Coronary artery (tissue), 2 donors: ENCODE measurements around the gene PHKA2.
"Not testable (repeated sequence)": the region's sequence is repeated elsewhere in the genome, so short reads cannot be mapped to it uniquely, and the experiment has no call there.

ENCODE experiments used
- DNase-seq: peaks from one replicate; pipeline ENCODE4 v3.0.0-alpha.2; 2017; ENCODE audit warnings: low spot score
- H3K27ac ChIP-seq, 2 donors: fragments of 200-600 bp; sonication (generic); one replicate each; pipeline ENCODE4 v1.5.1; 2016 to 2019
- H3K4me3 ChIP-seq: fragments of 200-600 bp; sonication (generic); 2 replicates; pipeline ENCODE4 v1.5.1; 2016; ENCODE audit warnings: mild to moderate bottlenecking, moderate library complexity
- TF ChIP-seq, protein P1 (sequence below): fragments of 200-600 bp; sonication (generic); IDR thresholded peaks from one replicate; pipeline ENCODE4 v1.5.1; 2019; ENCODE audit warnings: antibody characterized with exemption

PHKA2 gene, protein sequence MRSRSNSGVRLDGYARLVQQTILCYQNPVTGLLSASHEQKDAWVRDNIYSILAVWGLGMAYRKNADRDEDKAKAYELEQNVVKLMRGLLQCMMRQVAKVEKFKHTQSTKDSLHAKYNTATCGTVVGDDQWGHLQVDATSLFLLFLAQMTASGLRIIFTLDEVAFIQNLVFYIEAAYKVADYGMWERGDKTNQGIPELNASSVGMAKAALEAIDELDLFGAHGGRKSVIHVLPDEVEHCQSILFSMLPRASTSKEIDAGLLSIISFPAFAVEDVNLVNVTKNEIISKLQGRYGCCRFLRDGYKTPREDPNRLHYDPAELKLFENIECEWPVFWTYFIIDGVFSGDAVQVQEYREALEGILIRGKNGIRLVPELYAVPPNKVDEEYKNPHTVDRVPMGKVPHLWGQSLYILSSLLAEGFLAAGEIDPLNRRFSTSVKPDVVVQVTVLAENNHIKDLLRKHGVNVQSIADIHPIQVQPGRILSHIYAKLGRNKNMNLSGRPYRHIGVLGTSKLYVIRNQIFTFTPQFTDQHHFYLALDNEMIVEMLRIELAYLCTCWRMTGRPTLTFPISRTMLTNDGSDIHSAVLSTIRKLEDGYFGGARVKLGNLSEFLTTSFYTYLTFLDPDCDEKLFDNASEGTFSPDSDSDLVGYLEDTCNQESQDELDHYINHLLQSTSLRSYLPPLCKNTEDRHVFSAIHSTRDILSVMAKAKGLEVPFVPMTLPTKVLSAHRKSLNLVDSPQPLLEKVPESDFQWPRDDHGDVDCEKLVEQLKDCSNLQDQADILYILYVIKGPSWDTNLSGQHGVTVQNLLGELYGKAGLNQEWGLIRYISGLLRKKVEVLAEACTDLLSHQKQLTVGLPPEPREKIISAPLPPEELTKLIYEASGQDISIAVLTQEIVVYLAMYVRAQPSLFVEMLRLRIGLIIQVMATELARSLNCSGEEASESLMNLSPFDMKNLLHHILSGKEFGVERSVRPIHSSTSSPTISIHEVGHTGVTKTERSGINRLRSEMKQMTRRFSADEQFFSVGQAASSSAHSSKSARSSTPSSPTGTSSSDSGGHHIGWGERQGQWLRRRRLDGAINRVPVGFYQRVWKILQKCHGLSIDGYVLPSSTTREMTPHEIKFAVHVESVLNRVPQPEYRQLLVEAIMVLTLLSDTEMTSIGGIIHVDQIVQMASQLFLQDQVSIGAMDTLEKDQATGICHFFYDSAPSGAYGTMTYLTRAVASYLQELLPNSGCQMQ

DNA sequence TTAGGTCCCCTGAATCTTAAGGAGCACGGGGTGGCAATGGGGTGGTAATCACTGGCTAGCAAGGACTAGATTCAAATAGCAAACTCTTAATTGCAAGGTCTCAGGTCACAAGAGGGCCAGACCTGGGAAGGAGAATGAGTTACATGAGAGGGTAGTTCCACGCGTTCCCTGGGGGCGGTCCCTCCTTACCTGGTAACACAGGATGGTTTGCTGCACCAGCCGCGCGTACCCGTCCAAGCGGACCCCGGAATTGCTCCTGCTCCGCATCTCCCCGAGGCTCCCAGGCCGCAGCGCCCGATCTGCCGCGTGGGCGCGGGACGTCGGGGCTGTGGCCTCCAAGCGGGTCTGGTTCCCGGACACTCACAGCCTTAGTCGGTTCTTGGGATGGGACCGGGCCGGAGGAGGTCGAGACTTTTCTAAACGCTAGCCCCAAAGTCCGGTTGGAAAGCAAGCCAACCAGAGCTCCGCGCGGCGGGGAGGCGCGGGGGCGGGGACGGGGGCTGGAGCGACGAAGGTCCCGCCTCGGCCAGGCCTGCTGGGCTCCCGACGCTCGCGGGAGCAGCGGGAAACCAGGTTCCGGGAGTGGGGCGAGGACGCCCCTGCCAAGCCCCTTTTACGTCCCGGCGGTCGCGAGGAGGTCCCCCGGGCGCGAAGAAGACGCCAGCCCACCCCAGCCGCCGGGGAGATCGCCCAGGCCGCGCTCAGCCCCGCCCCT lies at the start of gene PHKA2:
PHKA2 (minus strand) TSS at position 449 of the 715 bp plus-strand sequence; CDS start at position 267, 182 bp downstream.
- TF ChIP-seq, protein P1, sequence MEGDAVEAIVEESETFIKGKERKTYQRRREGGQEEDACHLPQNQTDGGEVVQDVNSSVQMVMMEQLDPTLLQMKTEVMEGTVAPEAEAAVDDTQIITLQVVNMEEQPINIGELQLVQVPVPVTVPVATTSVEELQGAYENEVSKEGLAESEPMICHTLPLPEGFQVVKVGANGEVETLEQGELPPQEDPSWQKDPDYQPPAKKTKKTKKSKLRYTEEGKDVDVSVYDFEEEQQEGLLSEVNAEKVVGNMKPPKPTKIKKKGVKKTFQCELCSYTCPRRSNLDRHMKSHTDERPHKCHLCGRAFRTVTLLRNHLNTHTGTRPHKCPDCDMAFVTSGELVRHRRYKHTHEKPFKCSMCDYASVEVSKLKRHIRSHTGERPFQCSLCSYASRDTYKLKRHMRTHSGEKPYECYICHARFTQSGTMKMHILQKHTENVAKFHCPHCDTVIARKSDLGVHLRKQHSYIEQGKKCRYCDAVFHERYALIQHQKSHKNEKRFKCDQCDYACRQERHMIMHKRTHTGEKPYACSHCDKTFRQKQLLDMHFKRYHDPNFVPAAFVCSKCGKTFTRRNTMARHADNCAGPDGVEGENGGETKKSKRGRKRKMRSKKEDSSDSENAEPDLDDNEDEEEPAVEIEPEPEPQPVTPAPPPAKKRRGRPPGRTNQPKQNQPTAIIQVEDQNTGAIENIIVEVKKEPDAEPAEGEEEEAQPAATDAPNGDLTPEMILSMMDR, result no peak
- H3K4me3 ChIP-seq, result peak within 1 kb of the TSS; percentile 75
- H3K27ac ChIP-seq, result peak within 1 kb of the TSS; percentile 69 to 90
- peak; percentile 78 for DNase-seq

DNA sequence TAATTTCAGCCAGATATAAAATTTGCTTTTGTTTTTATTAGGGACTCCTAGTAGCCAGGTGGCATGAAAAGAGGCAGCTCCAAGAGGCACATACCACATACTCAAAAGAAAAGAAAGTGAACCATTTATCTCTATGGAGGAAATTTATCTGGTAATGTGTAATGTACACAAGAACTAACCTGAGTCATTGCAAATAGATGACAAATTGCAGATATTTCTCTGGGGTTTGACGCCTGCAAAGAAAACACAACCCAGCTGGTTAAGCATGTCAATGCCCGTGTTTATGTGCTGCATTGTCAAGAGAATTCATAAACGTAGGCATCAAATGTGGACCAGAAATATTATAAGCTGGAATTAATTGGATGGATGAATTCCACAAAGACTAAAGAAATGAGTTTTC lies 46.9 kb upstream of the PHKA2 start:
- TF ChIP-seq, protein P1, result no peak
- no peak overlapping the region for H3K4me3 ChIP-seq
- no peak overlapping the region for H3K27ac ChIP-seq
- no peak for DNase-seq

DNA sequence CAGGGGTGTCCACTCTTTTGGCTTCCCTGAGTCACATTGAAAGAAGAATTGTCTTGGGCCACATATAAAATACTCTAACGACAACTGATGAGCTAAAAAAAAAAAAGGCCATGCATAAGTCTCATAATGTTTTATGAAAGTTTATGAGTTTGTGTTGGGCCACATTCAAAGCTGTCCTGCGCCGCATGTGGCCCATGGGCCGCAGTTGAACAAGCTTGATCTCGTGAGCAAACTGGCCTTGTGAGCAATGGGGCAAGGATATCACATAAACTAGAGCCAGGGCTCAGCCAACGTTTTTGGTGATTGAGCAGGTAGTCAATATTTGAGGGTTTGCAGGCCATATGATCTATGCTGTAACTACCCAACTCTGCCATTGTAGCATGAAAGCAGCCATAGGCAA lies 44.6 kb upstream of the PHKA2 start:
- H3K4me3 ChIP-seq, result no peak overlapping the region
- no peak for DNase-seq
- TF ChIP-seq, protein P1, result no peak
- no peak overlapping the region for H3K27ac ChIP-seq

DNA sequence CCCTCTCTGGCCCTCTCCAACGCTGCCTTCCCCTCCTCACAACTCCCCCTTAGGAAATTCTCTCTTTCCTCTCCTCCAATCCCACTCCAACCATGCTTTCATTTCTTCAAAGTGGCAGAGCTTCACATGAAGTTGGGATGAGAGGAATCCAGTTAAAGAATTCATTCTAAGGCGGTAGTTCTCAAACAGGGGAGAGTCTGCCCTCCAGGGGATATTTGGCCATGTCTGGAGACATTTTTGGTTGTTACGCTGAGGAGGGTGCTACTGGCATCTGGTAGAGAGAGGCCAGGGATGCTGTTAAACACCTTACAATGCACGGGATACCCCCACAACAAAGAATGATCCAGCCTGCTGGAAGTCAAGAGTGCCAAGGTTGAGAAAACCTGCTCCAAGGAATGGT lies 40.5 kb upstream of the PHKA2 start:
- TF ChIP-seq, protein P1, result no peak
- no peak overlapping the region for H3K27ac ChIP-seq
- DNase-seq, result no peak
- H3K4me3 ChIP-seq, result no peak overlapping the region

DNA sequence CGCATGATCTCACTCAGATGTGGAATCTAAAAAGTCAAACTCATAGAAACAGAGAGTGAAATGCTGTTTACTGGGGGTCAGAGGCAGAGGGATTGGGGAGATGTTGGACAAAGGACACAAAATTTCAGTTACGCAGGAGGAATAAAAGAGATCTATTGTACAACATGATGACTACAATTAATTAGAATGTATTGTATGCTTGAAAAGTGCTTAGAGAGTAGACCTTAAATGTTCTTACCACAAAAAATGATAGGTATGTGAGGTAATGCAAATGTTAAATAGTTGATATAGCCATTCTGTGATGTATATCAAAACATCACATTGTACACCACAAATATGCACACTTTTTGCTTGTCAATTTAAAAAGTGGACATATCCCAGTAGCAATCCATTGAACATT lies 36.1 kb upstream of the PHKA2 start:
- no peak for DNase-seq
- H3K4me3 ChIP-seq, result no peak overlapping the region
- no peak overlapping the region for H3K27ac ChIP-seq
- TF ChIP-seq, protein P1, result no peak

DNA sequence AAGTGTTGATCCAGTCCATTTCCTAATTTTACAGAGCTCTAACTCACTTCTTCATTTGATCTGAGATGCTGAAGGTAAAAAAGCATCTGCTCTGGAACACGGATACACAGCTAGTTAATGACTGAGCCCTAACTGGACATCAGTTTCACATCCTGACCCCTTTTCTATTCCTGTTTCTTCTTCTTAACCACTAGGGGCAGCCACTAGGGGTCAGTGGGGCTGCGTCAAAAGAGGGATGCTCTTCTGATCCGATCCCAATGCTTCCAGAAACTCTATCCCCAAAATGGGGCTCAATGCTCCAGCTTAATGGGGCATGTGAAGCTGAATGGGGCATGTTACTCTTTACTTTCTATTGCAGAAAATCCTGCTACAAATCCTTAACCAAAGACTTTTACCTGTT lies 33.4 kb upstream of the PHKA2 start:
- TF ChIP-seq, protein P1, result no peak
- no peak for DNase-seq
- H3K4me3 ChIP-seq, result no peak overlapping the region
- H3K27ac ChIP-seq, result no peak overlapping the region

DNA sequence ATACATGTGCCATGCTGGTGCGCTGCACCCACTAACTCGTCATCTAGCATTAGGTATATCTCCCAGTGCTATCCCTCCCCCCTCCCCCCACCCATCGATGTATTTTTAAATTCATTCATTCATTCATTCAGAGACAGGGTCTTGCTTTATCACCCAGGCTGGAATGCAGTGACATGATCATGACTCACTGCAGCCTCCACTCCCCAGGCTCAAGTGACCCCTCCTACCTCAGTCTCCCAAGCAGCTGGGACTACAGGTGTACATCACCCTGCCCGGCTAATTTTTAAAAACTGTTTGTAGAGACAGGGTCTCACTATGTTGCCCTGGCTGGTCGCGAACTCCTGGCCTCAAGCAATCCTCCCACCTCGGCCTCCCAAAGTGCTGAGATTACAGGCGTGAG lies 32.7 kb upstream of the PHKA2 start:
- H3K4me3 ChIP-seq, H3K27ac ChIP-seq, DNase-seq: not testable (repeated sequence)
